HepG2 (cell line): Measurements from ENCODE around the gene NXN. TPM values are rescaled to one million over a fixed set of nuclear protein-coding genes. Genes with fewer than 3 reads are reported as not detected.

ENCODE experiments used
- ATAC-seq: fragments of 200-7000 bp; cut with Tn5 transposase; 3 replicates; pipeline ENCODE4 v1.9.1; 2020; ENCODE audit warnings: mild to moderate bottlenecking, moderate library complexity
- BruUV-seq: library from RNA; stranded (reverse); fragments of 400-500 nt; replicated peaks from 2 replicates; lab custom pipeline; 2021; lab: Mats Ljungman, UMichigan
- CTCF ChIA-PET: fragments of 300-600 bp; formaldehyde crosslinking; extraction: SDS; loops from one replicate; lab custom pipeline; 2021; ENCODE audit warnings: low total read pairs, inconsistent platforms, low intra/inter-chr PET ratio; lab: Yijun Ruan, JAX
- POLR2A ChIA-PET: fragments of 350-600 bp; sonication (Branson Sonifier 250); formaldehyde crosslinking; loops from one replicate; lab custom pipeline; 2020; ENCODE audit warnings: antibody characterized with exemption, inconsistent platforms; lab: Yijun Ruan, JAX
- DNase-seq: peaks from one replicate; pipeline ENCODE4 v3.0.0-alpha.2; 2015; ENCODE audit warnings: low spot score
- FAIRE-seq: peaks from 3 replicates; lab custom pipeline; 2011; peaks lifted over from hg19 to GRCh38; lab: Jason Lieb, UNC
- H2AFZ ChIP-seq: one replicate; pipeline ENCODE4 v1.6.1; 2011; ENCODE audit warnings: low read length, inconsistent platforms
- H3K27ac ChIP-seq: fragments of 300-600 bp; 3 replicates; pipeline ENCODE4 v1.8.0; 2011; ENCODE audit warnings: mixed run types, mild to moderate bottlenecking, mixed read lengths, low read length, inconsistent platforms; ENCODE audit not compliant: insufficient read depth; ENCODE audit errors: extremely low read length
- H3K27me3 ChIP-seq, 2 experiments: fragments of 200-600 bp in 1 of 2; 2 replicates in 1 of 2; 3 replicates in 1 of 2; pipeline versions ENCODE4 v1.6.0 to v1.8.0; 2011; ENCODE audit warnings: low read length in 2 of 2, mild to moderate bottlenecking in 2 of 2, moderate library complexity in 2 of 2, inconsistent platforms in 1 of 2; ENCODE audit not compliant: insufficient read depth in 2 of 2, control insufficient read depth in 1 of 2
- H3K36me3 ChIP-seq, 2 experiments: fragments of 200-600 bp in 1 of 2; replicated peaks in 1 of 2; 2 replicates in 1 of 2; 3 replicates in 1 of 2; pipeline versions ENCODE4 v1.5.1 to v1.8.0; 2011; ENCODE audit warnings: low read length in 2 of 2, inconsistent platforms in 1 of 2; ENCODE audit not compliant: insufficient read depth in 2 of 2, control insufficient read depth in 1 of 2
- H3K4me1 ChIP-seq: 2 replicates; pipeline ENCODE4 v1.5.1; 2012; ENCODE audit warnings: low read length, inconsistent platforms; ENCODE audit not compliant: insufficient read depth
- H3K4me2 ChIP-seq: 2 replicates; pipeline ENCODE4 v1.6.0; 2011; ENCODE audit warnings: low read depth, low read length, inconsistent platforms
- H3K4me3 ChIP-seq, 3 experiments: fragments of 200-600 bp in 1 of 3; sonication (generic), shearing (Covaris generic) in 1 of 3; replicated peaks in 1 of 3; 2 replicates each; pipeline ENCODE4 v1.5.1; 2011 to 2016; ENCODE audit warnings: low read length in 3 of 3, inconsistent platforms in 2 of 3, low read depth in 2 of 3, mild to moderate bottlenecking in 2 of 3, control low read depth in 1 of 3, mixed read lengths in 1 of 3; ENCODE audit not compliant: insufficient read depth in 1 of 3
- H3K79me2 ChIP-seq: one replicate; pipeline ENCODE4 v1.6.1; 2011; ENCODE audit warnings: low read length, inconsistent platforms; ENCODE audit not compliant: insufficient read depth
- H3K9ac ChIP-seq: 2 replicates; pipeline ENCODE4 v1.6.0; 2011; ENCODE audit warnings: mild to moderate bottlenecking, low read depth, low read length, inconsistent platforms; ENCODE audit not compliant: insufficient read depth
- H3K9me3 ChIP-seq: 2 replicates; pipeline ENCODE4 v1.5.1; 2012; ENCODE audit warnings: mild to moderate bottlenecking, low read length
- H4K20me1 ChIP-seq: 2 replicates; pipeline ENCODE4 v1.6.0; 2011; ENCODE audit warnings: inconsistent platforms, mild to moderate bottlenecking, low read length, moderate library complexity; ENCODE audit not compliant: insufficient read depth
- BRD4 ChIP-seq: sonication (generic); formaldehyde crosslinking; IDR thresholded peaks from 2 replicates; pipeline ENCODE4 v1.4.0; 2020; ENCODE audit warnings: missing genetic modification reagents
- CC2D1A ChIP-seq: sonication (generic); formaldehyde crosslinking; IDR thresholded peaks from 2 replicates; pipeline ENCODE4 v1.8.1; 2023; ENCODE audit warnings: mild to moderate bottlenecking, missing genetic modification reagents
- MAFK ChIP-seq, 2 experiments: IDR thresholded peaks in 1 of 2; conservative IDR thresholded peaks in 1 of 2; 2 replicates each; pipeline ENCODE4 v1.6.1; 2011; ENCODE audit warnings: improper control_type of control experiment in 2 of 2, low read length in 2 of 2
- SIN3A ChIP-seq: IDR thresholded peaks from 2 replicates; pipeline ENCODE4 v1.6.1; 2011; ENCODE audit warnings: low read depth, mild to moderate bottlenecking, control low read depth, low read length, borderline replicate concordance
- ZBTB3 ChIP-seq: sonication (generic); formaldehyde crosslinking; IDR thresholded peaks from 2 replicates; pipeline ENCODE4 v1.4.0; 2020; ENCODE audit warnings: low read depth, mild to moderate bottlenecking, moderate library complexity, missing genetic modification reagents, borderline replicate concordance
- ZNF230 ChIP-seq: sonication (generic); formaldehyde crosslinking; IDR thresholded peaks from 2 replicates; pipeline ENCODE4 v1.4.0; 2020; ENCODE audit warnings: mild to moderate bottlenecking, missing genetic modification reagents
- ZNF33A ChIP-seq: sonication (generic); formaldehyde crosslinking; IDR thresholded peaks from 2 replicates; pipeline ENCODE4 v1.5.1; 2020; ENCODE audit warnings: missing genetic modification reagents, mild to moderate bottlenecking, moderate library complexity, borderline replicate concordance
- WGBS: methylation state at CpG from one replicate; pipeline ENCODE4 v1.1.6; 2017; ENCODE audit warnings: low lambda C conversion rate; 5-methylcytosine and 5-hydroxymethylcytosine counted together
- in situ Hi-C: cut with HindIII; loops from 2 replicates; pipeline ENCODE4 v1.10.0; 2017; ENCODE audit warnings: low pct_unique_long_range_greater_than_20kb; ENCODE audit not compliant: extremely low pct_ligation_motif_present
- intact Hi-C: fragments of 100-400 bp; cut with micrococcal nuclease; formaldehyde crosslinking; loops from one replicate; pipeline ENCODE4 v1.10.0; 2022; ENCODE audit not compliant: unreplicated experiment
- polyA plus RNA-seq, 8 experiments: library from polyadenylated mRNA; depleted of rRNA in 3 of 8; stranded (reverse) in 7 of 8; unstranded in 1 of 8; fragments of >200 nt; fragmentation: Illumina TruSeq in 4 of 8; extraction: Trizol in 4 of 8; gene quantifications; 2 replicates each; pipeline versions ENCODE4 v1.2.1 to v1.2.3, GENCODE V29; 2011 to 2016; ENCODE audit warnings: low read depth in 4 of 8, missing spikeins in 1 of 8, mixed read lengths in 1 of 8; ENCODE audit not compliant: insufficient read depth in 1 of 8
- total RNA-seq, 5 experiments: library from RNA; depleted of rRNA; stranded (reverse); fragments of >200 nt; fragmentation: Illumina TruSeq; extraction: Trizol; gene quantifications; 2 replicates each; pipeline ENCODE4 v1.2.3, GENCODE V29; 2016; ENCODE audit warnings: low read depth in 1 of 5
- TF ChIP-seq, protein P1 (sequence below), 2 experiments: fragments of 450-650 bp in 1 of 2; sonication (generic) in 1 of 2; formaldehyde crosslinking; IDR thresholded peaks; 2 replicates each; pipeline versions ENCODE4 v1.5.0 to v1.8.0; 2020 to 2022; ENCODE audit warnings: mild to moderate bottlenecking in 1 of 2, missing genetic modification reagents in 1 of 2
- TF ChIP-seq, protein P2 (sequence below): sonication (generic); formaldehyde crosslinking; IDR thresholded peaks from 2 replicates; pipeline ENCODE4 v1.4.0; 2020; ENCODE audit warnings: mild to moderate bottlenecking, missing genetic modification reagents, borderline replicate concordance
- TF ChIP-seq, protein P3 (sequence below): sonication (generic); formaldehyde crosslinking; IDR thresholded peaks from 2 replicates; pipeline ENCODE4 v1.4.0; 2020; ENCODE audit warnings: mild to moderate bottlenecking, missing genetic modification reagents

The NXN gene
- total and polyA plus RNA-seq, 2 of the 13 experiments (the other 11 are each of a cell fraction or from before 2014, with no cell fraction given), result 22.2 to 24.3 TPM

DNA sequence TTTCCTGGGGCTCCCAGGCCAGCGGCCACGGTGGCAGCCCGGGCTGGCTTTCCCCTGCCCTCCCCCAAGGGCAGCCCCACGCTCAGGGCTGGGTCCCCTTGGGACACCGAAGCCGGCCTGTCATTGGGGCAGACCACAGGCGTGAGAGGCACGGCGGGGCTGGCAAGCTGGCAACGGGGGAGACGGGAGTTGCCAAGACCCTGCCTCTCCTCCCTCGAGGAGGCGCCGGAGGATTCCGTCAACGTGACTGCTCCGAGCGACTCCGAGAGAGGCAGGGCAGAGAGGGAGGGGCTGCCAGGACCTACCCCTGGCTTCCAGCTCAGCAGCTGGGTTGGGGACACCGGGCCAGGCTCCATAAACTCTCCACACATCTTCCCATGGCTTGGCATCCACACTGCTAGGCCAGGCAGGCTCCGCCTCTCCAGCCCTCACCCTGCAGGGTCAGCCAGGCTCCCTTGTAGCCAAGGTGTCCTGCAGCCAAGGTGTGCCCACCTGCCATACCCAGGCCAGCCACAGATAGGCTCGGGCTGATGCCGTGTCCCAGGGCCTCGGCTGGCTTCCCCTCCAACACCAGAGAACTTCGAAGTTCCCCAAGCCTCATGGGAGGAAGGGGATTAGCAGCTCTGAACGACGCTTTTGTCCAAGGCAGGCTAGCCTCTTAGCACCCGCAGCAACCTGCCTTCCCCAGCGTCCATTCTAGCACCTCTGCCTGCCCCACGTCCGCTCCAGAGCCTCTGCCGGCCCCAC lies 42.9 kb upstream of the NXN start:
- Histone ChIP-seq H3K4me2 (no peak overlapping the region), H3K9me3 (no peaks in the 10 kb centered on the region), H3K27ac (no peak overlapping the region), H3K4me3 (no peak overlapping the region), H4K20me1 (no peaks in the 10 kb centered on the region), H3K79me2 (no peaks in the 10 kb centered on the region), H3K9ac (no peak overlapping the region), H3K36me3 (no peaks in the 10 kb centered on the region), H2AFZ (no peak overlapping the region), H3K4me1 (peaks cover 7% of the 10 kb centered on the region), H3K27me3 (no peaks in the 10 kb centered on the region)
- ChIA-PET CTCF (no interaction called here), POLR2A (no interaction called here)
- BruUV-seq, result no TSS peak
- intact Hi-C loops, result no loop called here
- in situ Hi-C loops, result no loop called here
- WGBS, result 87% methylated on average over 20 of the region's 32 CpGs
- FAIRE-seq (no peak), ATAC-seq (no peak), DNase-seq (no peak)
- TF ChIP-seq BRD4 (CRISPR knock-in tag) (no peak), ZBTB3 (CRISPR knock-in tag) (no peak), MAFK (conservative IDR thresholded peaks at IDR 0.05 in 1 of 2, IDR thresholded peaks at IDR 0.05 in 1 of 2; ENCODE audit: low read length in 2 of 2) (no peak), ZNF33A (no peak), CC2D1A (no peak), ZNF230 (CRISPR knock-in tag) (no peak), SIN3A (no peak)
- TF ChIP-seq, protein P1, sequence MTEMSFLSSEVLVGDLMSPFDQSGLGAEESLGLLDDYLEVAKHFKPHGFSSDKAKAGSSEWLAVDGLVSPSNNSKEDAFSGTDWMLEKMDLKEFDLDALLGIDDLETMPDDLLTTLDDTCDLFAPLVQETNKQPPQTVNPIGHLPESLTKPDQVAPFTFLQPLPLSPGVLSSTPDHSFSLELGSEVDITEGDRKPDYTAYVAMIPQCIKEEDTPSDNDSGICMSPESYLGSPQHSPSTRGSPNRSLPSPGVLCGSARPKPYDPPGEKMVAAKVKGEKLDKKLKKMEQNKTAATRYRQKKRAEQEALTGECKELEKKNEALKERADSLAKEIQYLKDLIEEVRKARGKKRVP (CRISPR knock-in tag; IDR thresholded peaks at IDR 0.05), result no peak
- TF ChIP-seq, protein P2, sequence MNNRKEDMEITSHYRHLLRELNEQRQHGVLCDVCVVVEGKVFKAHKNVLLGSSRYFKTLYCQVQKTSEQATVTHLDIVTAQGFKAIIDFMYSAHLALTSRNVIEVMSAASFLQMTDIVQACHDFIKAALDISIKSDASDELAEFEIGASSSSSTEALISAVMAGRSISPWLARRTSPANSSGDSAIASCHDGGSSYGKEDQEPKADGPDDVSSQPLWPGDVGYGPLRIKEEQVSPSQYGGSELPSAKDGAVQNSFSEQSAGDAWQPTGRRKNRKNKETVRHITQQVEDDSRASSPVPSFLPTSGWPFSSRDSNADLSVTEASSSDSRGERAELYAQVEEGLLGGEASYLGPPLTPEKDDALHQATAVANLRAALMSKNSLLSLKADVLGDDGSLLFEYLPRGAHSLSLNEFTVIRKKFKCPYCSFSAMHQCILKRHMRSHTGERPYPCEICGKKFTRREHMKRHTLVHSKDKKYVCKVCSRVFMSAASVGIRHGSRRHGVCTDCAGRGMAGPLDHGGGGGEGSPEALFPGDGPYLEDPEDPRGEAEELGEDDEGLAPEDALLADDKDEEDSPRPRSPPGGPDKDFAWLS, result no peak
- TF ChIP-seq, protein P3, sequence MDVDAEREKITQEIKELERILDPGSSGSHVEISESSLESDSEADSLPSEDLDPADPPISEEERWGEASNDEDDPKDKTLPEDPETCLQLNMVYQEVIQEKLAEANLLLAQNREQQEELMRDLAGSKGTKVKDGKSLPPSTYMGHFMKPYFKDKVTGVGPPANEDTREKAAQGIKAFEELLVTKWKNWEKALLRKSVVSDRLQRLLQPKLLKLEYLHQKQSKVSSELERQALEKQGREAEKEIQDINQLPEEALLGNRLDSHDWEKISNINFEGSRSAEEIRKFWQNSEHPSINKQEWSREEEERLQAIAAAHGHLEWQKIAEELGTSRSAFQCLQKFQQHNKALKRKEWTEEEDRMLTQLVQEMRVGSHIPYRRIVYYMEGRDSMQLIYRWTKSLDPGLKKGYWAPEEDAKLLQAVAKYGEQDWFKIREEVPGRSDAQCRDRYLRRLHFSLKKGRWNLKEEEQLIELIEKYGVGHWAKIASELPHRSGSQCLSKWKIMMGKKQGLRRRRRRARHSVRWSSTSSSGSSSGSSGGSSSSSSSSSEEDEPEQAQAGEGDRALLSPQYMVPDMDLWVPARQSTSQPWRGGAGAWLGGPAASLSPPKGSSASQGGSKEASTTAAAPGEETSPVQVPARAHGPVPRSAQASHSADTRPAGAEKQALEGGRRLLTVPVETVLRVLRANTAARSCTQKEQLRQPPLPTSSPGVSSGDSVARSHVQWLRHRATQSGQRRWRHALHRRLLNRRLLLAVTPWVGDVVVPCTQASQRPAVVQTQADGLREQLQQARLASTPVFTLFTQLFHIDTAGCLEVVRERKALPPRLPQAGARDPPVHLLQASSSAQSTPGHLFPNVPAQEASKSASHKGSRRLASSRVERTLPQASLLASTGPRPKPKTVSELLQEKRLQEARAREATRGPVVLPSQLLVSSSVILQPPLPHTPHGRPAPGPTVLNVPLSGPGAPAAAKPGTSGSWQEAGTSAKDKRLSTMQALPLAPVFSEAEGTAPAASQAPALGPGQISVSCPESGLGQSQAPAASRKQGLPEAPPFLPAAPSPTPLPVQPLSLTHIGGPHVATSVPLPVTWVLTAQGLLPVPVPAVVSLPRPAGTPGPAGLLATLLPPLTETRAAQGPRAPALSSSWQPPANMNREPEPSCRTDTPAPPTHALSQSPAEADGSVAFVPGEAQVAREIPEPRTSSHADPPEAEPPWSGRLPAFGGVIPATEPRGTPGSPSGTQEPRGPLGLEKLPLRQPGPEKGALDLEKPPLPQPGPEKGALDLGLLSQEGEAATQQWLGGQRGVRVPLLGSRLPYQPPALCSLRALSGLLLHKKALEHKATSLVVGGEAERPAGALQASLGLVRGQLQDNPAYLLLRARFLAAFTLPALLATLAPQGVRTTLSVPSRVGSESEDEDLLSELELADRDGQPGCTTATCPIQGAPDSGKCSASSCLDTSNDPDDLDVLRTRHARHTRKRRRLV (CRISPR knock-in tag), result no peak
